ENCODE results near the gene IDH1. TPM values are rescaled to one million over a fixed set of nuclear protein-coding genes. Genes with fewer than 3 reads are reported as not detected.

Gene IDH1
- total and polyA plus RNA-seq, 2 donors (not counting 1 experiment from before 2014, with no cell fraction given) = 13.9 to 41.4 TPM

DNA sequence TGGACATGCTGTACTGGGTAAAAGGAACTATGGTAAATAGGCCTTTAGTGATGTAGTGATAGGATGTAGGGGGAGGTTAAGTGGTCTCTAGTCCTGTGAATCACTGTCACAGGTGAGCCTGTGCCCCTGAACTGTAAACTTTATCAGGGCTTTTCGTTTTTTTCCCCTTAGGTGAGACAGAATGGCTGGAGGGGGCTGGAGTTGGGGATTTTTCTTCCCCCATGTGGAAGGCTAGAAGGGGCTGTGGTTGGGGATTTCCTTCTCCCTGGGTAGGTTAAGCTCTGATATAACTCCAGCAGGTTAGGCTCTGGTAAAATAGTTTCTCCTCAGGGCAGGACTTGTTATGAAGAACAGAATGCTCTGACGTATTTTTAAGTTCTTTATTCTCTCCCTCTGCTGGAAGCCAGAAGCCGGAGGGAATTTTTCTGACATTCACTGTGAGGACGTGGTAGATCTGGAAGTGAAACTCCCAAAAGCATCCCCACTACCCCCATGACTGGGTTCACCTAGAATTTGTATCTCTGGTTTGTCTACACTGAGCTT, 39.7 kb upstream of the IDH1 start:
- Histone ChIP-seq H3K4me3 (ENCODE audit: control extremely low read depth in 1 of 5, extremely low read depth in 1 of 5, insufficient read depth in 1 of 5, low read depth in 2 of 5, low read length in 4 of 5) (no peak overlapping the region), H3K79me2 (ENCODE audit: control insufficient read depth, insufficient read depth, low read length) (peaks cover 77% of the 10 kb centered on the region), H3K9ac (ENCODE audit: low read length) (peak overlapping the region; percentile 18), H3K4me2 (replicated peaks; ENCODE audit: low read depth, low read length, poor library complexity, severe bottlenecking) (peak overlapping the region; percentile 41), H3K4me1 (ENCODE audit: control insufficient read depth in 2 of 2, insufficient read depth in 2 of 2, low read length in 2 of 2) (peaks cover 14 to 18% of the 10 kb centered on the region in 2 donors), H3K36me3 (replicated peaks in 1 of 2; ENCODE audit: control extremely low read depth in 1 of 2, control insufficient read depth in 1 of 2, extremely low read depth in 1 of 2, insufficient read depth in 2 of 2, low read length in 1 of 2) (peaks cover 14 to 47% of the 10 kb centered on the region in 2 experiments), H3K9me3 (ENCODE audit: control extremely low read depth in 1 of 3, control insufficient read depth in 2 of 3, insufficient read depth in 1 of 3, low read length in 2 of 3) (peaks cover 0 to 4% (median 2%) of the 10 kb centered on the region in 3 donors), H2AFZ (ENCODE audit: insufficient read depth, low read depth, low read length, poor library complexity, severe bottlenecking) (no peak overlapping the region), H3K27ac (ENCODE audit: low read length in 2 of 2) (peak overlapping the region; percentile 43 to 89), H4K20me1 (ENCODE audit: control insufficient read depth, insufficient read depth, low read length, poor library complexity, severe bottlenecking) (no peaks in the 10 kb centered on the region), H3K27me3 (replicated peaks in 1 of 4; ENCODE audit: control extremely low read depth in 1 of 4, control insufficient read depth in 3 of 4, insufficient read depth in 4 of 4, low read length in 3 of 4) (no peaks in the 10 kb centered on the region)
- DNase-seq (peak; percentile 50), ATAC-seq (ENCODE audit: low read depth) (peak; percentile 73)
- Mint-ChIP-seq H3K27me3 (no peaks in the 10 kb centered on the region), H3K4me3 (peak overlapping the region; percentile 38), H3K4me1 (peaks cover 54% of the 10 kb centered on the region), H3K27ac (peak overlapping the region; percentile 72), H3K9me3 (ENCODE audit: insufficient read depth) (peaks cover 9% of the 10 kb centered on the region)
- ChIA-PET POLR2A (no interaction called here), CTCF (no interaction called here)
- intact Hi-C loops (cut with micrococcal nuclease) = loop anchor here (2.0 kb wide), 1 partner anchor 16 kb away; no protein-coding TSS in a partner anchor
- WGBS (ENCODE audit: insufficient coverage) = 0% methylated on average over 1 of the region's 4 CpGs
- TF ChIP-seq EZH2 (IDR thresholded peaks at IDR 0.05; ENCODE audit: borderline replicate concordance, insufficient read depth, low read depth, low read length, poor library complexity, severe bottlenecking) = no peak
- TF ChIP-seq CTCF (IDR thresholded peaks at IDR 0.05) = no peak

GRCh38 chr2:208285853-208286252, 31.0 kb upstream of the IDH1 start:
- Histone ChIP-seq H3K4me3 (ENCODE audit: control extremely low read depth in 1 of 5, extremely low read depth in 1 of 5, insufficient read depth in 1 of 5, low read depth in 2 of 5, low read length in 4 of 5) (no peak overlapping the region), H3K79me2 (ENCODE audit: control insufficient read depth, insufficient read depth, low read length) (peaks cover 54% of the 10 kb centered on the region), H3K36me3 (replicated peaks in 1 of 2; ENCODE audit: control extremely low read depth in 1 of 2, control insufficient read depth in 1 of 2, extremely low read depth in 1 of 2, insufficient read depth in 2 of 2, low read length in 1 of 2) (peaks cover 24 to 66% of the 10 kb centered on the region in 2 experiments), H3K27me3 (replicated peaks in 1 of 4; ENCODE audit: control extremely low read depth in 1 of 4, control insufficient read depth in 3 of 4, insufficient read depth in 4 of 4, low read length in 3 of 4) (no peaks in the 10 kb centered on the region), H3K4me2 (replicated peaks; ENCODE audit: low read depth, low read length, poor library complexity, severe bottlenecking) (no peak overlapping the region), H4K20me1 (ENCODE audit: control insufficient read depth, insufficient read depth, low read length, poor library complexity, severe bottlenecking) (peaks cover 15% of the 10 kb centered on the region), H2AFZ (ENCODE audit: insufficient read depth, low read depth, low read length, poor library complexity, severe bottlenecking) (no peak overlapping the region), H3K9me3 (ENCODE audit: control extremely low read depth in 1 of 3, control insufficient read depth in 2 of 3, insufficient read depth in 1 of 3, low read length in 2 of 3) (peaks cover 0 to 3% (median 2%) of the 10 kb centered on the region in 3 donors), H3K4me1 (ENCODE audit: control insufficient read depth in 2 of 2, insufficient read depth in 2 of 2, low read length in 2 of 2) (peaks cover 0 to 3% of the 10 kb centered on the region in 2 donors), H3K27ac (ENCODE audit: low read length in 2 of 2) (peak overlapping the region in 1 of 2 donors; percentile 57), H3K9ac (ENCODE audit: low read length) (no peak overlapping the region)
- ChIA-PET POLR2A (no interaction called here), CTCF (no interaction called here)
- Mint-ChIP-seq H3K4me3 (no peak overlapping the region), H3K27ac (peak overlapping the region; percentile 59), H3K4me1 (peaks cover 11% of the 10 kb centered on the region), H3K9me3 (ENCODE audit: insufficient read depth) (peaks cover 8% of the 10 kb centered on the region), H3K27me3 (no peaks in the 10 kb centered on the region)
- DNase-seq (no peak), ATAC-seq (ENCODE audit: low read depth) (no peak)
- WGBS (ENCODE audit: insufficient coverage) = no CpG with 5 or more reads among the region's 4 CpGs
- intact Hi-C loops (cut with micrococcal nuclease) = no loop called here
- TF ChIP-seq EZH2 (IDR thresholded peaks at IDR 0.05; ENCODE audit: borderline replicate concordance, insufficient read depth, low read depth, low read length, poor library complexity, severe bottlenecking) = no peak
- TF ChIP-seq CTCF (IDR thresholded peaks at IDR 0.05) = no peak

All from B cell (primary cell).